RPMI8226 (cell line): ENCODE measurements around the gene STRIP2.

ENCODE experiments used
- DNase-seq: peaks from one replicate; pipeline ENCODE4 v3.0.0-alpha.2; 2015

The STRIP2 gene

GRCh38 chr7:129535896-129536295 lies 101.7 kb downstream of the STRIP2 start:
- no peak for DNase-seq

- DNase-seq, result no peak
Measured at GRCh38 chr7:129536323-129536722, 102.1 kb downstream of the STRIP2 start.
